GM19438 (cell line): Measurements from ENCODE around the gene ATP11A.

ENCODE experiments used
- ATAC-seq: cut with Tn5 transposase; IDR thresholded peaks from one replicate; pipeline ENCODE4 v1.9.1; 2021; ENCODE audit warnings: low read depth; ENCODE audit not compliant: unreplicated experiment

ATP11A gene

GRCh38 chr13:112771877-112772538 lies 82.2 kb downstream of the ATP11A start:
- no peak for ATAC-seq

- no peak for ATAC-seq
Measured at GRCh38 chr13:112772539-112772909, 82.7 kb downstream of the ATP11A start.

- ATAC-seq = no peak
Measured at GRCh38 chr13:112772929-112773328, 83.1 kb downstream of the ATP11A start.

GRCh38 chr13:112773601-112774447 lies 84.0 kb downstream of the ATP11A start:
- ATAC-seq = no peak

- no peak for ATAC-seq
Measured at GRCh38 chr13:112774448-112774792, 84.6 kb downstream of the ATP11A start.

- ATAC-seq = no peak
Measured at GRCh38 chr13:112774829-112775565, 85.2 kb downstream of the ATP11A start.

GRCh38 chr13:112775791-112776279 lies 86.0 kb downstream of the ATP11A start:
- ATAC-seq = no peak

GRCh38 chr13:112776354-112776753 lies 86.5 kb downstream of the ATP11A start:
- ATAC-seq = no peak

GRCh38 chr13:112776971-112777370 lies 87.1 kb downstream of the ATP11A start:
- ATAC-seq = no peak

GRCh38 chr13:112777637-112778406 lies 88.0 kb downstream of the ATP11A start:
- ATAC-seq = no peak

GRCh38 chr13:112779856-112780604 lies 90.2 kb downstream of the ATP11A start:
- ATAC-seq = no peak

- ATAC-seq = no peak
Measured at GRCh38 chr13:112781287-112781686, 91.4 kb downstream of the ATP11A start.

- no peak for ATAC-seq
Measured at GRCh38 chr13:112781881-112782361, 92.1 kb downstream of the ATP11A start.

- ATAC-seq = no peak
Measured at GRCh38 chr13:112782429-112783010, 92.7 kb downstream of the ATP11A start.

- ATAC-seq = no peak
Measured at GRCh38 chr13:112783135-112783977, 93.5 kb downstream of the ATP11A start.

- ATAC-seq = no peak
Measured at GRCh38 chr13:112783978-112784371, 94.1 kb downstream of the ATP11A start.

- ATAC-seq = no peak
Measured at GRCh38 chr13:112784811-112785482, 95.1 kb downstream of the ATP11A start.

GRCh38 chr13:112785483-112785856 lies 95.6 kb downstream of the ATP11A start:
- no peak for ATAC-seq
